ENCODE measurements around the gene KIAA0825. TPM values are rescaled to one million over a fixed set of nuclear protein-coding genes. Genes with fewer than 3 reads are reported as not detected.

KIAA0825 gene
- total RNA-seq, 2 donors from 2014 or later: 4.1 to 4.3 TPM

- no peak overlapping the region for H3K4me3 ChIP-seq
- H3K36me3 ChIP-seq: no peaks in the 10 kb centered on the region
- TF ChIP-seq CTCF (IDR thresholded peaks at IDR 0.05): no peak
- no peaks in the 10 kb centered on the region for H3K27me3 ChIP-seq (replicated peaks; ENCODE audit: insufficient read depth)
- H3K27ac ChIP-seq: no peak overlapping the region
- no peak for ATAC-seq (ENCODE audit: insufficient number of reproducible peaks, low FRiP score, low read depth)
- no peaks in the 10 kb centered on the region for H3K4me1 ChIP-seq (ENCODE audit: control insufficient read depth in 1 of 2, low read depth in 2 of 2)
- no peak for DNase-seq (ENCODE audit: low spot score)
- H3K9me3 ChIP-seq: peaks cover 5% of the 10 kb centered on the region
Observed at GRCh38 chr5:94658272-94658671, 39.9 kb upstream of the KIAA0825 start.

GRCh38 chr5:94649874-94650273, 31.5 kb upstream of the KIAA0825 start:
- H3K27me3 ChIP-seq (replicated peaks; ENCODE audit: insufficient read depth): no peaks in the 10 kb centered on the region
- H3K36me3 ChIP-seq: no peaks in the 10 kb centered on the region
- H3K4me1 ChIP-seq (ENCODE audit: control insufficient read depth in 1 of 2, low read depth in 2 of 2): no peaks in the 10 kb centered on the region
- no peak for TF ChIP-seq CTCF (IDR thresholded peaks at IDR 0.05)
- H3K9me3 ChIP-seq: no peaks in the 10 kb centered on the region
- no peak for DNase-seq (ENCODE audit: low spot score)
- H3K27ac ChIP-seq: no peak overlapping the region
- no peak overlapping the region for H3K4me3 ChIP-seq
- ATAC-seq (ENCODE audit: insufficient number of reproducible peaks, low FRiP score, low read depth): no peak

- TF ChIP-seq CTCF (IDR thresholded peaks at IDR 0.05): no peak
- DNase-seq (ENCODE audit: low spot score): no peak
- Histone ChIP-seq H3K4me3 (no peak overlapping the region), H3K4me1 (ENCODE audit: control insufficient read depth in 1 of 2, low read depth in 2 of 2) (no peaks in the 10 kb centered on the region), H3K36me3 (no peaks in the 10 kb centered on the region), H3K27ac (no peak overlapping the region), H3K9me3 (no peaks in the 10 kb centered on the region), H3K27me3 (replicated peaks; ENCODE audit: insufficient read depth) (no peaks in the 10 kb centered on the region)
- ATAC-seq (ENCODE audit: insufficient number of reproducible peaks, low FRiP score, low read depth): no peak
Observed at GRCh38 chr5:94646758-94647157, 28.4 kb upstream of the KIAA0825 start.

GRCh38 chr5:94645053-94645452, 26.6 kb upstream of the KIAA0825 start:
- TF ChIP-seq CTCF (IDR thresholded peaks at IDR 0.05): no peak
- Histone ChIP-seq H3K36me3 (no peaks in the 10 kb centered on the region), H3K27ac (no peak overlapping the region), H3K9me3 (peaks cover 5% of the 10 kb centered on the region), H3K4me3 (no peak overlapping the region), H3K27me3 (replicated peaks; ENCODE audit: insufficient read depth) (no peaks in the 10 kb centered on the region), H3K4me1 (ENCODE audit: control insufficient read depth in 1 of 2, low read depth in 2 of 2) (no peaks in the 10 kb centered on the region)
- no peak for ATAC-seq (ENCODE audit: insufficient number of reproducible peaks, low FRiP score, low read depth)
- no peak for DNase-seq (ENCODE audit: low spot score)

GRCh38 chr5:94640176-94640575, 21.8 kb upstream of the KIAA0825 start:
- TF ChIP-seq CTCF (IDR thresholded peaks at IDR 0.05): no peak
- H3K4me3 ChIP-seq: no peak overlapping the region
- ATAC-seq (ENCODE audit: insufficient number of reproducible peaks, low FRiP score, low read depth): no peak
- H3K27me3 ChIP-seq (replicated peaks; ENCODE audit: insufficient read depth): no peaks in the 10 kb centered on the region
- H3K9me3 ChIP-seq: peaks cover 8% of the 10 kb centered on the region
- no peak overlapping the region for H3K27ac ChIP-seq
- H3K36me3 ChIP-seq: no peaks in the 10 kb centered on the region
- no peaks in the 10 kb centered on the region for H3K4me1 ChIP-seq (ENCODE audit: control insufficient read depth in 1 of 2, low read depth in 2 of 2)
- no peak for DNase-seq (ENCODE audit: low spot score)

Measured in thoracic aorta (tissue), 2 donors.